Trophoblast cell (in vitro differentiated cells and primary cell): Measurements from ENCODE around the gene CCDC183.
A peak's percentile ranks its signal among the peaks of the same experiment; 100 is the strongest.

Experiments
- DNase-seq, 2 donors: peaks; one replicate each; pipeline ENCODE4 v3.0.0-alpha.2; 2016
- H2AFZ ChIP-seq: 2 replicates; pipeline ENCODE4 v1.6.1; 2013; ENCODE audit warnings: low read length, moderate library complexity, mild to moderate bottlenecking; ENCODE audit not compliant: insufficient read depth, poor library complexity
- H2AK5ac ChIP-seq: 2 replicates; pipeline ENCODE4 v1.6.1; 2013; ENCODE audit warnings: mild to moderate bottlenecking, low read length
- H2BK120ac ChIP-seq: 2 replicates; pipeline ENCODE4 v1.6.1; 2013; ENCODE audit warnings: low read length, mild to moderate bottlenecking, moderate library complexity; ENCODE audit not compliant: insufficient read depth, poor library complexity
- H2BK12ac ChIP-seq: 2 replicates; pipeline ENCODE4 v1.6.1; 2013; ENCODE audit warnings: mild to moderate bottlenecking, low read length, moderate library complexity
- H2BK5ac ChIP-seq: 2 replicates; pipeline ENCODE4 v1.6.1; 2013; ENCODE audit warnings: low read length, low read depth, moderate library complexity, mild to moderate bottlenecking; ENCODE audit not compliant: poor library complexity
- H3K14ac ChIP-seq: 2 replicates; pipeline ENCODE4 v1.6.1; 2013; ENCODE audit warnings: mild to moderate bottlenecking, low read length
- H3K18ac ChIP-seq: 2 replicates; pipeline ENCODE4 v1.6.1; 2013; ENCODE audit warnings: mild to moderate bottlenecking, low read length
- H3K23ac ChIP-seq: 2 replicates; pipeline ENCODE4 v1.6.1; 2013; ENCODE audit warnings: low read length
- H3K27ac ChIP-seq: 2 replicates; pipeline ENCODE4 v1.5.1; 2013; ENCODE audit warnings: low read depth, mild to moderate bottlenecking, inconsistent platforms, low read length, moderate library complexity
- H3K27me3 ChIP-seq: 2 replicates; pipeline ENCODE4 v1.6.1; 2013; ENCODE audit warnings: inconsistent platforms, mild to moderate bottlenecking, low read length, moderate library complexity; ENCODE audit not compliant: insufficient read depth
- H3K36me3 ChIP-seq, 2 experiments: 1 replicate in 1 of 2; 2 replicates in 1 of 2; pipeline ENCODE4 v1.6.1; 2013; ENCODE audit warnings: low read length in 2 of 2, mild to moderate bottlenecking in 2 of 2, moderate library complexity in 1 of 2; ENCODE audit not compliant: insufficient read depth in 2 of 2, control insufficient read depth in 1 of 2
- H3K4ac ChIP-seq: 2 replicates; pipeline ENCODE4 v1.6.1; 2013; ENCODE audit warnings: low read depth, mild to moderate bottlenecking, low read length, moderate library complexity
- H3K4me1 ChIP-seq, 2 experiments: 1 replicate in 1 of 2; 2 replicates in 1 of 2; pipeline ENCODE4 v1.6.1; 2013; ENCODE audit warnings: low read length in 2 of 2, mild to moderate bottlenecking in 2 of 2, moderate library complexity in 1 of 2; ENCODE audit not compliant: insufficient read depth in 2 of 2, control insufficient read depth in 1 of 2
- H3K4me2 ChIP-seq: 2 replicates; pipeline ENCODE4 v1.6.1; 2013; ENCODE audit warnings: inconsistent platforms, mild to moderate bottlenecking, low read length, moderate library complexity
- H3K4me3 ChIP-seq: 2 replicates; pipeline ENCODE4 v1.5.1; 2013; ENCODE audit warnings: mild to moderate bottlenecking, low read depth, low read length, inconsistent platforms
- H3K79me1 ChIP-seq: one replicate; pipeline ENCODE4 v1.6.1; 2013; ENCODE audit warnings: low read length
- H3K79me2 ChIP-seq: 2 replicates; pipeline ENCODE4 v1.6.1; 2013; ENCODE audit warnings: low read length, mild to moderate bottlenecking; ENCODE audit not compliant: control insufficient read depth, insufficient read depth, poor library complexity
- H3K9ac ChIP-seq: 2 replicates; pipeline ENCODE4 v1.6.1; 2013; ENCODE audit warnings: mild to moderate bottlenecking, low read length
- H3K9me3 ChIP-seq: 2 replicates; pipeline ENCODE4 v1.6.1; 2013; ENCODE audit warnings: low read depth, mild to moderate bottlenecking, control low read depth, inconsistent platforms, low read length; ENCODE audit not compliant: insufficient read depth
- H4K12ac ChIP-seq: 2 replicates; pipeline ENCODE4 v1.6.1; 2013; ENCODE audit warnings: low read depth, mild to moderate bottlenecking, low read length, moderate library complexity
- H4K8ac ChIP-seq: 2 replicates; pipeline ENCODE4 v1.6.1; 2013; ENCODE audit warnings: low read depth, mild to moderate bottlenecking, low read length, moderate library complexity
- H4K91ac ChIP-seq: one replicate; pipeline ENCODE4 v1.6.1; 2013; ENCODE audit warnings: low read depth, mild to moderate bottlenecking, low read length, moderate library complexity
- WGBS: extraction: QIAGEN DNeasy Blood & Tissue Kit; methylation state at CpG from one replicate; pipeline ENCODE4 v1.1.7; 2013; ENCODE audit warnings: missing lambda C conversion rate; ENCODE audit not compliant: insufficient read length, insufficient coverage; ENCODE audit errors: extremely low coverage; 5-methylcytosine and 5-hydroxymethylcytosine counted together

CCDC183 gene

DNA sequence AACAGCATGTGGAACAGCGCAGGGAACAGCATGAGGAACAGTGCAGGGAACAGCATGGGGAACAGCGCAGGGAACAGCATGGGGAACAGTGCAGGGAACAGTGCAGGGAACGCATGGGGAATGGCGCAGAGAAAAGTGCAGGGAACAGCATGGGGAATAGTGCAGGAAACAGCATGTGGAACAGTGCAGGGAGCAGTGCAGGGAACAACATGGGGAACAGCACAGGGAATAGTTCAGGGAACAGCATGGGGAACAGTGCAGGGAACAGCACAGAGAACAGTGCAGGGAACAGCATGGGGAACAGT lies 40.1 kb upstream of the CCDC183 start:
- Histone ChIP-seq H2BK12ac (no peak overlapping the region), H4K12ac (no peak overlapping the region), H3K4me1 (no peaks in the 10 kb centered on the region), H3K4me3 (peak overlapping the region; percentile 50), H4K8ac (no peak overlapping the region), H2AFZ (no peak overlapping the region), H3K9me3 (peaks cover 11% of the 10 kb centered on the region), H3K4me2 (no peak overlapping the region), H2BK5ac (no peak overlapping the region), H4K91ac (no peak overlapping the region), H3K79me1 (no peaks in the 10 kb centered on the region), H3K27ac (no peak overlapping the region), H3K4ac (no peak overlapping the region), H3K79me2 (no peaks in the 10 kb centered on the region), H2AK5ac (no peak overlapping the region), H3K9ac (no peak overlapping the region), H3K36me3 (no peaks in the 10 kb centered on the region), H3K23ac (no peak overlapping the region), H3K27me3 (no peaks in the 10 kb centered on the region), H2BK120ac (no peak overlapping the region), H3K14ac (no peak overlapping the region), H3K18ac (no peak overlapping the region)
- DNase-seq = no peak
- no CpG with 5 or more reads among the region's 4 CpGs for WGBS

DNA sequence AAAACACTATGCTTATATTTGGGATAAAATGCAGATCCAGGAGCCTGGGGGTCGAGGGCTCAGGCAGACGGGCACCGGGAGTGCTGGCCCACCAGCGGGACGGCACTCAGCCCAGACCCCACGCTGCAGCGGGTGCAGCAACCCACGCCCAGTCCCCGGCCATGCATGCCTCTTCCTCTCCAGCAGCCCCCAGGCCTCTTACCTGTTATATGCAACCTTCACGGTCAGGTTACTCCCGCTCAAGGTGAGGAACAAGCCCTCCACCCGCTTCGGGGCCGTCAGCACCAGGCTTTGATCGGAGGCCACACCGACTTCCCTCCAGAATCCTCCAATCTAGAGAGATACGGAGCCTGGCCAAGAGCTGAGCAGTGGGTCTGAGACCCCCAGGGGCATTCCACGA lies 39.3 kb upstream of the CCDC183 start:
- no peaks in the 10 kb centered on the region for H3K36me3 ChIP-seq
- H3K4me1 ChIP-seq = peaks cover 0 to 4% of the 10 kb centered on the region in 2 experiments
- no CpG with 5 or more reads among the region's 18 CpGs for WGBS
- no peak overlapping the region for H3K4ac ChIP-seq
- no peaks in the 10 kb centered on the region for H3K79me2 ChIP-seq
- H3K27ac ChIP-seq = no peak overlapping the region
- H4K12ac ChIP-seq = no peak overlapping the region
- H3K14ac ChIP-seq = no peak overlapping the region
- H4K91ac ChIP-seq = no peak overlapping the region
- H2AFZ ChIP-seq = no peak overlapping the region
- H2BK120ac ChIP-seq = no peak overlapping the region
- H3K18ac ChIP-seq = no peak overlapping the region
- no peaks in the 10 kb centered on the region for H3K79me1 ChIP-seq
- peaks cover 11% of the 10 kb centered on the region for H3K9me3 ChIP-seq
- H3K23ac ChIP-seq = no peak overlapping the region
- no peak overlapping the region for H2BK5ac ChIP-seq
- DNase-seq = no peak
- H2BK12ac ChIP-seq = no peak overlapping the region
- H3K27me3 ChIP-seq = no peaks in the 10 kb centered on the region
- no peak overlapping the region for H2AK5ac ChIP-seq
- H3K4me2 ChIP-seq = no peak overlapping the region
- no peak overlapping the region for H4K8ac ChIP-seq
- no peak overlapping the region for H3K9ac ChIP-seq
- H3K4me3 ChIP-seq = no peak overlapping the region

DNA sequence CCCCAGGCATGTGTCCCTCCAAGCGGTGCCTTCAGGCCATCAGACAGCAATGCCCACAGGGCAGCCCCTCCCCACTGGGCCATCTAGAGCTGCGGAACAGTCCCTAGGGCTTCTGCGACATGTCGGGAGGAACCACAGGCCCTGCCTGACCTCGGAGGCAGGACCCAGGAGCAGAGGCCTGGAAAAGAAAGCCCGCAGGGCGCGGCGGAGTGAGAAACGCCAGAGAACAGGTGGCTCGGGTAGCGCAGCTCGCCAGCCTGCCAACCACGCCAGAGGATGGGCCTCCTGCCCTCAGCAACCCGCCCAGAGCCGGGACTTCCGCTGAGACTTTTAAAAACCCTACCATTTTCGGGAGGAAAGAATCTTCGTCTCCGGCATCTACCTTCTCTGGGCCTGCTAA lies 38.8 kb upstream of the CCDC183 start:
- H2BK5ac ChIP-seq = no peak overlapping the region
- no peak overlapping the region for H2AK5ac ChIP-seq
- H3K9ac ChIP-seq = no peak overlapping the region
- H3K4ac ChIP-seq = no peak overlapping the region
- H3K36me3 ChIP-seq = no peaks in the 10 kb centered on the region
- peaks cover 2% of the 10 kb centered on the region for H3K79me1 ChIP-seq
- no peak overlapping the region for H2BK12ac ChIP-seq
- no peak overlapping the region for H2AFZ ChIP-seq
- no peak overlapping the region for H3K18ac ChIP-seq
- no CpG with 5 or more reads among the region's 20 CpGs for WGBS
- peaks cover 11% of the 10 kb centered on the region for H3K9me3 ChIP-seq
- no peak overlapping the region for H4K8ac ChIP-seq
- DNase-seq = no peak
- H3K79me2 ChIP-seq = no peaks in the 10 kb centered on the region
- H3K27me3 ChIP-seq = no peaks in the 10 kb centered on the region
- H2BK120ac ChIP-seq = no peak overlapping the region
- no peak overlapping the region for H3K27ac ChIP-seq
- no peak overlapping the region for H3K14ac ChIP-seq
- H4K91ac ChIP-seq = no peak overlapping the region
- H4K12ac ChIP-seq = no peak overlapping the region
- H3K4me3 ChIP-seq = no peak overlapping the region
- H3K4me1 ChIP-seq = peaks cover 3 to 6% of the 10 kb centered on the region in 2 experiments
- H3K4me2 ChIP-seq = no peak overlapping the region
- no peak overlapping the region for H3K23ac ChIP-seq

DNA sequence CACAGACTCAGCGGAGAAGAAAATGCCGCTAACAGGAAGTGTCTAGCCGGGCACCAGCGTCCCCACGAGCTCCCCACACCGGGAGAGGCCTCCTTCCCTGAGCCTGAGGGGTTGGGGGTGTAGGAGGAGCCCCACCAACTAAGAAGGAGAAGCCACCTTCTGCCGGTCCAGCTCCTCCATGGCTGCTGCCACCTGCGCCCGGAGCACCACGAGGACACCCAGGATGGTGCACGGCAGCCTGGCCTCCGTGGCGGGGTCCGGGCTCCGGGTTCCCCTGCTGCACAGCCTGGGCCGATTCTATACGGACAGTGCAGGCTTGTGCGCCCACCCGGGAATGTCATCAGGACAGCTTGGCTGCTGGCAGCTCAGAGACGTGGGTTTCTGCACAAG lies 38.4 kb upstream of the CCDC183 start:
- no CpG with 5 or more reads among the region's 20 CpGs for WGBS
- H3K18ac ChIP-seq = no peak overlapping the region

More for the DNA sequence above, 38.4 kb upstream of the CCDC183 start:
- H2AFZ ChIP-seq = no peak overlapping the region
- H3K4me1 ChIP-seq = peaks cover 4 to 8% of the 10 kb centered on the region in 2 experiments
- H3K23ac ChIP-seq = no peak overlapping the region
- DNase-seq = no peak
- H3K36me3 ChIP-seq = no peaks in the 10 kb centered on the region
- H3K14ac ChIP-seq = no peak overlapping the region
- no peak overlapping the region for H2BK5ac ChIP-seq
- H3K4me3 ChIP-seq = no peak overlapping the region
- H3K27ac ChIP-seq = no peak overlapping the region
- H2BK120ac ChIP-seq = no peak overlapping the region
- no peak overlapping the region for H4K91ac ChIP-seq
- H3K9ac ChIP-seq = no peak overlapping the region
- no peaks in the 10 kb centered on the region for H3K27me3 ChIP-seq
- no peak overlapping the region for H4K8ac ChIP-seq
- no peaks in the 10 kb centered on the region for H3K79me2 ChIP-seq
- peaks cover 11% of the 10 kb centered on the region for H3K9me3 ChIP-seq
- H3K4ac ChIP-seq = no peak overlapping the region
- no peak overlapping the region for H2AK5ac ChIP-seq
- no peak overlapping the region for H3K4me2 ChIP-seq
- H2BK12ac ChIP-seq = no peak overlapping the region
- peaks cover 4% of the 10 kb centered on the region for H3K79me1 ChIP-seq
- no peak overlapping the region for H4K12ac ChIP-seq
